Activated naive CD8-positive, alpha-beta T cell (primary cell): ENCODE measurements around the gene TMEM164.

ENCODE experiments used
- H3K27ac Mint-ChIP-seq: one replicate; pipeline ENCODE4 v1.8.0; 2021; ENCODE audit warnings: mixed read lengths
- H3K27me3 Mint-ChIP-seq: one replicate; pipeline ENCODE4 v1.8.0; 2021; ENCODE audit warnings: mixed read lengths
- H3K36me3 Mint-ChIP-seq: one replicate; pipeline ENCODE4 v1.8.0; 2021; ENCODE audit warnings: mixed read lengths
- H3K4me1 Mint-ChIP-seq: one replicate; pipeline ENCODE4 v1.8.0; 2021; ENCODE audit warnings: low read depth, mixed read lengths
- H3K4me3 Mint-ChIP-seq: one replicate; pipeline ENCODE4 v1.8.0; 2021; ENCODE audit warnings: mild to moderate bottlenecking, mixed read lengths
- H3K9me3 Mint-ChIP-seq: one replicate; pipeline ENCODE4 v1.8.0; 2021; ENCODE audit warnings: low read depth, mixed read lengths

TMEM164 gene

DNA sequence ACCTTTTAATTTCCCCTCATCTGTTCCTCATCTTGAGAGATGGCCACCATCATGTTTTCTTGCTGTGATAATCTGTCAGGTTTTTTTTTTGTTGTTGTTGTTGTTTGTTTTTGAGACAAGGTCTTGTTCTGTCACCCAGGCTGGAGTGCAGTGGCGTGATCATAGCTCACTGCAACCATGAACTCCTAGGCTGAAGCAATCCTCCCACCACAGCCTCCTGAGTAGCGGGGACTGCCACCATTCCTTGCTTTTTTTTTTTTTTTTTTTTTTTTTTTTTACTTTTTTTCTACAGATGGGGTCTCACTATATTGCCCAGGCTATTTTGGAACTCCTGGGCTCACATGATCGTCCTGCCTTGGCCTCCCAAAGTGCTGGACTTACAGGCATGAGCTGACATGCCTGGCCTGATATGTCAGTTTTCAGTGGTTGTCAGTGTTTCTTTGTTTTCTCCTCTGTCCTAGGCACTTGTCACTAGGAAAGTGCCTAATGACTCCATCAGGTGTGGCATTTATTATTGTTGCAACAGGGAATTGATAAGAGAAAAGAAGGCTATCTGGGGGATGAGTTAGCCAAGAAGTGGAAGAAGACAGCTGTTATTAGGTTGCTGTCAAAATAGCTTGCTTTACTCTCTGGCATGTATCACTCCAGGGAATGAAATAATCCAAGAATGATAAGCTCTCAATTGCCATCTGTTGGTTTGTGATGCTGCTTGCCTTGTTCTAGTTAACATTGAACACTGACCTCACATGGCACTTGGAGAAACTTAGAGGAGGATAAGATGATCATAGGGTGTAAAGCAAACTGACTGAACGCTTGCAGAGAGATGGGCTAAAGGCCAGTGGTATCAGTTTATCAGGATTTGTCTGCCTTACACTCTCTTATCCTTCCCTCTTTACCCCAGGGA, 41.7 kb downstream of the TMEM164 start:
- no peak overlapping the region for H3K27ac Mint-ChIP-seq
- H3K36me3 Mint-ChIP-seq = peaks cover 4% of the 10 kb centered on the region
- peaks cover 29% of the 10 kb centered on the region for H3K4me1 Mint-ChIP-seq
- H3K9me3 Mint-ChIP-seq = no peaks in the 10 kb centered on the region
- no peak overlapping the region for H3K4me3 Mint-ChIP-seq
- no peaks in the 10 kb centered on the region for H3K27me3 Mint-ChIP-seq

DNA sequence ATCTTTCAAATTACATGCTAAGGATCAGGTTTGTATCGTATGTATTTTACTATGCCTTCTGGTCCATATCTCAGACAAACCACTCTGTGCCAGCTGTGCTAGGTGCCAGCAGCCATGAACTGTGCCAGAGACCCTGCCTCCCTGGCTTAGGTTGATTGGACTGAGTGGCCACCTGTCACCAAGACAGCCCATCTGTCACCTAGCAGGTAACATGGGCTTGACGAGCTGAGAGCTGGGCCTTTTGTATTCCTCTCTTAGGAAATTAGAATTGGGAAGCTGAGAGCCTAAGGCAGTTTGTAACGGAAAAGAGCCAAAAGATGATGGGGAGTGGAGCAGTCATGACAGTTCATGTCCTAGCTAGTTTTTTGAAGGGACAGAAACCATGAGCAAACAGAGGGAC, 42.5 kb downstream of the TMEM164 start:
- Mint-ChIP-seq H3K36me3 (peaks cover 5% of the 10 kb centered on the region), H3K27ac (no peak overlapping the region), H3K4me1 (peaks cover 31% of the 10 kb centered on the region)

DNA sequence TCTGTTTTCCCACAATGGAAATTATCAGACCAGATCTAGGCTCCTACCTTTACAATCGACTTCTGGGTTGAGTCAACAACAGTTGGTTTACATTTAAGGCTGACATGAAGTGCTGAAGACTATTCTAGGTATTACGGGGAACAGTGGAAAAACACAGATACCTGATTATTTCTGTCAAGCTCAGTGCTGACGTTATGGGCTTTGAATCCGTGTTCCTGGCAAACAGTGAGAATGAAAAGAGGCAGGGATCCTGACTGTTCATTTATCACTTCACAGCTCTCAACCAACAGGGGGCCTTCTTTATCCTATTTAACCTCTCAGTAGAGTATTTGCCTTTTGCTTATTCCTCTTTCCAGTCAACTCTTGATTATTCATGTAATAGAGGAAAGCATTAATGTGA, 43.1 kb downstream of the TMEM164 start:
- H3K4me3 Mint-ChIP-seq = no peak overlapping the region
- peaks cover 32% of the 10 kb centered on the region for H3K4me1 Mint-ChIP-seq
- H3K9me3 Mint-ChIP-seq = no peaks in the 10 kb centered on the region
- H3K27ac Mint-ChIP-seq = no peak overlapping the region
- H3K27me3 Mint-ChIP-seq = no peaks in the 10 kb centered on the region
- peaks cover 5% of the 10 kb centered on the region for H3K36me3 Mint-ChIP-seq

More for the DNA sequence above, 42.5 kb downstream of the TMEM164 start:
- Mint-ChIP-seq H3K9me3 (no peaks in the 10 kb centered on the region), H3K4me3 (no peak overlapping the region), H3K27me3 (no peaks in the 10 kb centered on the region)

DNA sequence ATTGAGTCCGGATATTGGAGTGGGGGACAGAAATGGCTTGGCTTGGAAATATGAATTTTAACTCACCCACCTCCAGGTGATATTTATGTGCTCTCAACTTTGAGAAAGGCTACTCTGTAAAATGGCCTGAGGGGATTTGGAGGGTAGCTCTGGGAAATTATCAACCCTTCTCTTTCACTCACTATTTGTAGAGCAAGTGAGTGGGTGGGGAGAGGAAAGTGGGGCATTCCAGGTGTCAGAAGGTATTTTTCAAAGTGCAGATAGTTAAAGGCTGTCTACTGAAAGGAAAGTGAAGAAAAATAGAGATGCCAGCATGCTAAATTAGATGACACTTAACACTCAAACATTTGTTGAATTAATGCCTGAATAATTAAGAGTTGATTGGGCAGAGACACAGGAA, 44.1 kb downstream of the TMEM164 start:
- H3K27ac Mint-ChIP-seq = no peak overlapping the region
- H3K9me3 Mint-ChIP-seq = no peaks in the 10 kb centered on the region
- H3K36me3 Mint-ChIP-seq = peaks cover 5% of the 10 kb centered on the region
- H3K27me3 Mint-ChIP-seq = no peaks in the 10 kb centered on the region
- H3K4me1 Mint-ChIP-seq = peaks cover 29% of the 10 kb centered on the region
- no peak overlapping the region for H3K4me3 Mint-ChIP-seq

DNA sequence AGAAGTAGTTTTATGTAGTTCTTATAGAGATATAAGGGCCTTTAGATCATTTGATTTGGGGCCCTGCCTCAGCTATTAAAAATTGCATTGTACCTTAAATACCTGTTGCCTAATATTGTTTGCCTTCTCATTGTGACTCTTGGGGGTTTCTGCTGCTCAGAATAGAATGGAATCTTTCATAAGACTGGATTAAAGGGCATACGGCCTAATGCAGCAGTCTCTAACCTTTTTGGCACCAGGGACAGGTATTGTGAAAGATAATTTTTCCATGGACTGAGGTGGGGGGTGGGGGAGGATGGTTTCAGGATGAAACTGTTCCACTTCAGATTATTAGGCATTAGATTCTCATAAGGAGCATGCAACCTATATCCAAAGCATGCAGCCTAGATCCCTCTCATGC, 46.2 kb downstream of the TMEM164 start:
- Mint-ChIP-seq H3K27me3 (no peaks in the 10 kb centered on the region), H3K4me1 (peaks cover 13% of the 10 kb centered on the region), H3K27ac (no peak overlapping the region), H3K36me3 (peaks cover 11% of the 10 kb centered on the region), H3K9me3 (no peaks in the 10 kb centered on the region), H3K4me3 (no peak overlapping the region)

DNA sequence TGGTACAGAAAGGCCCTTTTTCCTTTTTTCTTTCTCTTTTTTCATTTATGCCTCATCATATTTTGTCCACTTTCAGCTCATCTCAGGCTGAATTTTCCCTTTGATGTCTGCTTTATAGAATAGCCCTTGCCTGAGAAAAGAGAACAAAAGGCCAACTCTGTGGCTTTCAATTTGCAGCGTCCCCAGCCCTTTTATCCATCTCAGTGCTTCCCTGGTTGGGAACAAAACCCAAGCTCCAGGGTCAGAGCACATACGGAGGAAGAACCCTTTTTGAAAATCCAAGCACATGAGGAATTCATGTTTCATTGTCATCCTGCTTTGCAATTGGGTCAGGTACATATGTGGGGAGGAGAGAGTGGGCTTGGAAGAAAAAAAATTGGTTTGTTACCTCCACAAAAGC, 47.5 kb downstream of the TMEM164 start:
- Mint-ChIP-seq H3K9me3 (no peaks in the 10 kb centered on the region), H3K36me3 (peaks cover 13% of the 10 kb centered on the region), H3K27me3 (no peaks in the 10 kb centered on the region), H3K4me3 (no peak overlapping the region), H3K27ac (no peak overlapping the region), H3K4me1 (peaks cover 10% of the 10 kb centered on the region)

DNA sequence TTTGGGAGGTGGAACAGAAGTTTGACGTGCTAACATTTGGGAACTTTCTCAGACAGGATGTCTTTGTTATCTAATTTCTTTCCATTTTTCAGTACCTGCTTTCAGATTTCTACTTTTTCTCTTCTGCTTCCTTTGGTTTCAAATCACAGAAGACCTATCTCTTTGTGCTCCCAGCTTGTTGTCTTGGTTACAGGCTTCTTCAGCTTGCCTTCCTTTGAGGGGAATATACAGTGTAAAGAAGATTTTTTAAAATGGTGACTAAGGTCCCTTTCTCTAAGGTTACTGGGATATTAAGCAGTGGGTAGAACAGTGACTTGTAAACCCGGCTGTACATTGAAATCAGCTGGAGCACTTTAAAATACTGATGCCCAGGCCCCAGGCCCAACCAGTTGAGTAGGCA, 48.0 kb downstream of the TMEM164 start:
- Mint-ChIP-seq H3K27ac (no peak overlapping the region), H3K27me3 (no peaks in the 10 kb centered on the region), H3K9me3 (no peaks in the 10 kb centered on the region), H3K4me1 (peaks cover 11% of the 10 kb centered on the region), H3K4me3 (no peak overlapping the region), H3K36me3 (peaks cover 17% of the 10 kb centered on the region)

DNA sequence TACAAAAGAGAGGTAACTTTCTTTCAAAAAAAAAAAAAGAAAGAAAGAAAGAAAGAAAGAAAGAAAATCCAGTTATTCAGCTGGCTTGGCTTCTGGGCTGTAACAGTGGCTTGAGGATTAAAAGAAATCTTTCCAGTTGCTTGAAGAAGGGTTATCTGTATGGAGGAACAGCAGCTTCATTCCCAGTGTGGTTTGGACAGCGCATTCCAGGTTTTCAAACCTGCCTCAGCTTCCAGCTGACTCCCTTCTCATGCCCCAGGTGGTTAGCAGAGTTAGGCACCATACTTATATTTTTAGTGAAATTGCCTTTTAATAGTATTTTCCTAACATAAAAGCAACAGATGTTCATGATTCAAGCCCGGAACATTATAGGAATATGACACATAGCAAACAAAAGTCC, 48.6 kb downstream of the TMEM164 start:
- Mint-ChIP-seq H3K4me1 (peaks cover 14% of the 10 kb centered on the region), H3K4me3 (no peak overlapping the region), H3K36me3 (peaks cover 17% of the 10 kb centered on the region), H3K27ac (no peak overlapping the region), H3K27me3 (no peaks in the 10 kb centered on the region), H3K9me3 (no peaks in the 10 kb centered on the region)

DNA sequence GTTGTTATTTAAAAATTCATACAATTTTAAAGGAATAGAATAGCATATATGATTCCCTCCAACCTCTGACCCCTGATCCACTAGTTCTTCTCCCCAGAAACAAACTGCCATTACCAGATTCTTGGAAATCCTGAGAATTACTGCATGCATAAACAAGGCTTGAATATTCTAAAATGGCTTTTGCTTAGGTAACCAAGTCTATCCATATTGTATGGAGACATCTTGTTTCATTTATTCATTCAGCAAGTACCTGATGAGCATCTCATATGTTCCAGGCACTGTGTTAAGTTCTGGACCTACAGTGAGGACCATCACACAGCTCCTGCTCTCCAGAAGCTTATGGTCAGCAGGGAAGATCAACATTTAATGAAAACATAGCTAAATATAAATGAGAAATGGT, 49.4 kb downstream of the TMEM164 start:
- no peaks in the 10 kb centered on the region for H3K27me3 Mint-ChIP-seq
- no peaks in the 10 kb centered on the region for H3K9me3 Mint-ChIP-seq
- peaks cover 15% of the 10 kb centered on the region for H3K4me1 Mint-ChIP-seq
- peaks cover 17% of the 10 kb centered on the region for H3K36me3 Mint-ChIP-seq
- H3K4me3 Mint-ChIP-seq = no peak overlapping the region
- no peak overlapping the region for H3K27ac Mint-ChIP-seq

DNA sequence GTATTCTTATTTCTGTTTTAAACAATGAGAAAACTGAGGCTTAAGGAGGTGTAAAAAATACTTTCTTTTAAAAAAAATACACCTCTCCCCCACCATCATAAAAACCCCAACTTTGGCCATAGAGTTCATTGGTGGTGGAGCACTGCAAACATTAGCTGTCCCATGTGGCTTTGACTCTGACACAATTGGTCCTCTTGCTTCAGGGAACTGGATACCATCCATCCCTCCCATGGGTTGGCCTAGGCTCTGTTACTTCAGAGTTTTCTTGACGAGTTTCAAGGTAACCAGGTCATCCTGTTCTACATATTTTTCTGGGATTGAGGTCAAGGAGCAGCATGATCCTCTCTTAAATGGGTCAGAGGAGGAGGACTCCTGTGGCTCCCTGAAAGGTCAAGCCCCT, 50.5 kb downstream of the TMEM164 start:
- Mint-ChIP-seq H3K4me3 (no peak overlapping the region), H3K27ac (no peak overlapping the region), H3K27me3 (no peaks in the 10 kb centered on the region), H3K9me3 (no peaks in the 10 kb centered on the region), H3K4me1 (peaks cover 13% of the 10 kb centered on the region), H3K36me3 (peaks cover 16% of the 10 kb centered on the region)

DNA sequence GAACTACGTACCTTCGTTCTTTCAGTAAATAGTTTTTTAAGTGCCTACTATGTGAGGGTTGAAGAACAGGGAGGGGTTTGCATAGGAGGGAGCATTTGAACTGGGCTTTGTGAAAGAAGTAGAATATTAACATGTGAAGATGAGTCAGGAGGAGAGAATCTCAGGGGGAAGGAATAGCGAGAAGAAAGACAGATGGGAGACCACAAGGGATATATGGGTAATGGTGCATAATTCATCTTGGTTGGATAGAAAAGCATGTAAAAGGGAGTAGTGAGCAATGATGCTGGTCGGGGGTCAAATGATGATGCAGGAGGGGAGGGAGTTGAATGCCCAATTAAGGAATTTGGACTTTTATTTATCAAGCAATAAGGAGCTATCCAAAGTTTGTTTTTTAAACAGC, 52.7 kb downstream of the TMEM164 start:
- Mint-ChIP-seq H3K9me3 (no peaks in the 10 kb centered on the region), H3K27ac (no peak overlapping the region), H3K27me3 (no peaks in the 10 kb centered on the region), H3K4me3 (no peak overlapping the region), H3K36me3 (peaks cover 15% of the 10 kb centered on the region), H3K4me1 (peaks cover 8% of the 10 kb centered on the region)

DNA sequence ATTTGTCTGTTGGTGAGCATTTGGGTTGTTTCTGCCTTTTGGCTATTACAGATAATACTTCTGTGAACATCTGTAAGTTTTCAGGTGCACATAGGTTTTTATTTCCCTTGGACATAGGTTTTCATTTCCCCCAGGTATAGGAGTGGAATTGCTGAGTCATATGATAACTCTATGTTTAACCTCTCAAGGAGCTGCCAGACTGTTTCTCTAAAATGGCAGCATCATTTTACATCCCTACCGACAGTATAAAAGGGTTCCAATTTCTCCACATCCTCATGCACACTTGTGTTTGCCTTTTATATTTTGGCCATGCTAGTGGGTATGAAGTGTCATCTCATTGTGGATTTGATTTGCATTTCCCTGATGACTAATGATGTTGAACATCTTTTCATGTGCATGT, 53.5 kb downstream of the TMEM164 start:
- Mint-ChIP-seq H3K27me3 (no peaks in the 10 kb centered on the region), H3K4me1 (peaks cover 7% of the 10 kb centered on the region), H3K4me3 (no peak overlapping the region), H3K27ac (no peak overlapping the region), H3K9me3 (no peaks in the 10 kb centered on the region), H3K36me3 (peaks cover 15% of the 10 kb centered on the region)

DNA sequence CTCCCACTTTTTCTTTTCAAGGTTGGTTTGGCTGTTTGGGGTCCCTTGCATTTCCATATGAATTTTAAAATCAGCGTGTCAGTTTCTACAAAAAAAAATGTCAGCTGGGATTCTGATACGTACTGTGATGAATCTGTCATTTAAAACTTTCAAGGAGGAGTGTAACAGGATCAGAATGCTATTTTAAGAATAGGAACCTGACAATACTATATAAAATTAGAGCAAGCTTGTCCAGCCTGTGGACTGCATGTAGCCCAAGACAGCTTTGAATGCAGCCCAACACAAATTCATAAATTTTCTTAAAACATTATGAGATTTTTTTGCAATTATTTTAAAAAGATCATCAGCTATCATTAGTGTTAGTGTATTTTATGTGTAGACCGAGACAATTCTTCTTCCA, 56.5 kb downstream of the TMEM164 start:
- no peak overlapping the region for H3K4me3 Mint-ChIP-seq
- peaks cover 10% of the 10 kb centered on the region for H3K4me1 Mint-ChIP-seq
- no peaks in the 10 kb centered on the region for H3K9me3 Mint-ChIP-seq
- H3K36me3 Mint-ChIP-seq = peaks cover 9% of the 10 kb centered on the region
- H3K27ac Mint-ChIP-seq = no peak overlapping the region
- H3K27me3 Mint-ChIP-seq = no peaks in the 10 kb centered on the region

DNA sequence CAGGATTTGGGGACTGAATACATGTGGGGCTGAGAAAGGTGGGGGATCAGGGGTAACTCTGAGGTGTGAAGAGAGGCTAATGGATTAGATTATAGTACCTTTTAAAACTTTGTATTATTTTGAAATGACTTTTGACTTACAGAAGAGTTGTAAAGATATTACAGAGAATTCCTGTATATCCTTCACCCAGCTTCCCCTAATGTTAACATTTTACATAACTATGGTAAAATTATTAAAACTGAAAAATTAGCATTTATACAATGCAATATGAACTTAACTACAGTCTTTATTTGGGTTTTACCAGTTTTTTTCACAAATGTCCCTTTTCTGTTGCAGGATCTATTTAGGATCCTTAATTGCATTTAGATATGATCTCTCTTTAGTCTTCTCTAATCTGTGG, 57.4 kb downstream of the TMEM164 start:
- Mint-ChIP-seq H3K4me3 (no peak overlapping the region), H3K27ac (no peak overlapping the region), H3K36me3 (peaks cover 9% of the 10 kb centered on the region), H3K9me3 (no peaks in the 10 kb centered on the region), H3K4me1 (peaks cover 11% of the 10 kb centered on the region), H3K27me3 (no peaks in the 10 kb centered on the region)

DNA sequence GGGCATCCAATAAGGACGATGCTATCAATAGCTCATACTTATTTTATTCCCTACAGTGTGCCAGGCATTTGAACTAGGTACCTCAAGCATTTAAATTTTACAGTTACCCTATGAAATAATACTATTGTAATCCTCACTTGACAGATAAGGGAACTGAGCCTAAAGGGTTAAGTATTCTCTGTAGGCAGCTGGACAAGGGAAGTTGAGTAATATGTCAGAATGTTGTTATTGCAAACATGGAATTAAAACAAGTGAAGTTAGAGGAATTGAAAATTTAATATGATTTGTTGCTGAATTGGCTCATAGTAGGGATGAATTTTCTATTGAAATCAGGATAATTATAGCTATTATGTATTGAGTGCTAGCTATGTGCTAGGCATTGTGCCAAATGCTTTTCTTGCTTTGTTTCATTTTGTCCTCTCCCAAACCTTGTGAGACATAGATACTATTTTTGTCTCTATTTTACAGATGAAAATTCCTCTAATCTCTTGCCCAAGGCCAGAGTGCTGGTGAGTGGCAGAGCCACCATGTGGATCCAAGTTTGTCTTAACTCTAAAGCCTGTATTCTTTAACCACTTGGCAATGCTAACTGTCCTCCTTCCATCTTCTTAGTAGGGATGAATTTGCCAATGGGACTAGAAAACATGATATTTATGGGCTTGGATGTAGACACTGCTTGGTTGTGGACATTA, 58.1 kb downstream of the TMEM164 start:
- peaks cover 9% of the 10 kb centered on the region for H3K4me1 Mint-ChIP-seq
- no peaks in the 10 kb centered on the region for H3K9me3 Mint-ChIP-seq
- H3K36me3 Mint-ChIP-seq = peaks cover 6% of the 10 kb centered on the region
- H3K27me3 Mint-ChIP-seq = no peaks in the 10 kb centered on the region
- H3K27ac Mint-ChIP-seq = no peak overlapping the region
- H3K4me3 Mint-ChIP-seq = no peak overlapping the region
